A549 treated with GW870086 at 1 μM for 4 hours (cell line): ENCODE results near the gene UFM1. TPM values are rescaled to one million over a fixed set of nuclear protein-coding genes. Genes with fewer than 3 reads are reported as not detected.

ENCODE experiments used
- total RNA-seq: library from RNA; stranded (reverse); fragments of 200-300 nt; extraction: Qiagen RNA extraction; gene quantifications from 5 replicates; pipeline ENCODE4 v1.2.3, GENCODE V29; 2022; ENCODE audit warnings: low read depth

The UFM1 gene
- total RNA-seq, result 22.4 to 32.7 TPM (median 28.2 TPM) in 5 replicates

DNA sequence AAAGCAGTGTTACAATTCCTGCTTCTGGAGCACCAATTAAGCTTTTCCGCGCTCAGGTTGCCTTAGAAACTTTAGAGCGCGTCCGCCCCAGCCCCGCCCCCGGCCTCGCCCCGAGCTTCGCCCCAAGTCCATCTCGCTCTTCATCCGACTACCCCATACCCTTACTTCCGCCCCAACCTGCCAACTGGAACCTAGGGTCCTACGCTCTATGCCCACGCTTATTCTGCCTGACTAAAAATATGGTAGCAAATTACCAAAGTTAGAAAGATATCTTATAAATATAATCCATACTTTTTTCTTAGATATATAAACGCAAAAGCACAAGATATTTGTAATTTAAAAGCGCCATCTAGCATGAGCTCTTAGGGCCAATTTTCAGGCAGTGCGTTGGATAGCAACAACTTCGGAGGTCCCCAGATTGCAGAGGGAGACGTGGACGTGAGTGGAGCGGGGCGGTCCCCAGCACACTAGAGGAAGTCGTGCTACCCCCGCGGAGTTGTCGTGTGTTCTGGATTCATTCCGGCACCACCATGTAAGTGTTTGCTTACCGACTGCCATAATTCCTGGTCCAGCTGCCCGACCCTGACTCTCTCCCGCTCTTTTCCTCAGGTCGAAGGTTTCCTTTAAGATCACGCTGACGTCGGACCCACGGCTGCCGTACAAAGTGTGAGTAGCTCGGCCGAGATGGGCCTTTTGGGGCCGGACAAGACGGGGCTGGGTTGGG is at the start of gene UFM1:
UFM1 (plus strand) TSS at position 462 of the 724 bp plus-strand sequence; CDS start at position 531, 69 bp downstream.

